NK-92 (cell line): ENCODE results near the gene GATC.
"Not testable (repeated sequence)": the region's sequence is repeated elsewhere in the genome, so short reads cannot be mapped to it uniquely, and the experiment has no call there.

Experiments
- DNase-seq: peaks from one replicate; lab custom pipeline; 2025; ENCODE audit not compliant: unreplicated experiment; lab: John Stamatoyannopoulos, UW

Gene GATC

GRCh38 chr12:120469450-120470149 is 23.4 kb downstream of the GATC start, which contains the start of gene SRSF9:
Gene SRSF9 (minus strand): TSS chr12:120469748. CDS start chr12:120469609, 139 bp downstream.
- peak; percentile 53 for DNase-seq

GRCh38 chr12:120470150-120470784 is 24.0 kb downstream of the GATC start:
- DNase-seq, result no peak

GRCh38 chr12:120472521-120472920 is 26.3 kb downstream of the GATC start:
- DNase-seq, result no peak

- no peak for DNase-seq
Observed at GRCh38 chr12:120473807-120474615, 27.8 kb downstream of the GATC start.

GRCh38 chr12:120474616-120474960 is 28.3 kb downstream of the GATC start:
- DNase-seq, result no peak

GRCh38 chr12:120475643-120476042 is 29.4 kb downstream of the GATC start:
- DNase-seq, result no peak

GRCh38 chr12:120479458-120479857 is 33.2 kb downstream of the GATC start:
- no peak for DNase-seq

- DNase-seq, result no peak
Observed at GRCh38 chr12:120480211-120480610, 34.0 kb downstream of the GATC start.

GRCh38 chr12:120481022-120481767 is 35.0 kb downstream of the GATC start:
- no peak for DNase-seq

- DNase-seq, result no peak
Observed at GRCh38 chr12:120483621-120484020, 37.4 kb downstream of the GATC start.

GRCh38 chr12:120485961-120486881 is 40.0 kb downstream of the GATC start:
- no peak for DNase-seq

- not testable (repeated sequence) for DNase-seq
Observed at GRCh38 chr12:120487552-120487951, 41.3 kb downstream of the GATC start.

- no peak for DNase-seq
Observed at GRCh38 chr12:120488057-120488640, 41.9 kb downstream of the GATC start.

GRCh38 chr12:120489018-120489417 is 42.8 kb downstream of the GATC start:
- DNase-seq, result no peak

- DNase-seq, result no peak
Observed at GRCh38 chr12:120490325-120490724, 44.1 kb downstream of the GATC start.

GRCh38 chr12:120490833-120491512 is 44.7 kb downstream of the GATC start:
- no peak for DNase-seq

GRCh38 chr12:120495186-120495730 is 49.0 kb downstream of the GATC start:
- DNase-seq, result no peak

- peak; percentile 86 for DNase-seq
Observed at GRCh38 chr12:120495731-120496412, 49.6 kb downstream of the GATC start, which contains the start of gene DYNLL1. Gene DYNLL1 (plus strand): TSS chr12:120496113. CDS start chr12:120496422, 309 bp downstream.
